NB4 (cell line): ENCODE measurements around the gene SKAP1.

ENCODE experiments used
- CTCF ChIP-seq: IDR thresholded peaks from one replicate; pipeline ENCODE4 v1.5.1; 2012; ENCODE audit warnings: low read depth, low read length
- MAX ChIP-seq: IDR thresholded peaks from 2 replicates; pipeline ENCODE4 v1.6.1; 2011; ENCODE audit warnings: low read depth, low read length
- MYC ChIP-seq: IDR thresholded peaks from 2 replicates; pipeline ENCODE4 v1.6.1; 2011; ENCODE audit warnings: low read depth, low read length
- POLR2A ChIP-seq: IDR thresholded peaks from 2 replicates; pipeline ENCODE4 v1.6.1; 2011; ENCODE audit warnings: mild to moderate bottlenecking; ENCODE audit not compliant: insufficient read length; ENCODE audit errors: extremely low read depth

DNA sequence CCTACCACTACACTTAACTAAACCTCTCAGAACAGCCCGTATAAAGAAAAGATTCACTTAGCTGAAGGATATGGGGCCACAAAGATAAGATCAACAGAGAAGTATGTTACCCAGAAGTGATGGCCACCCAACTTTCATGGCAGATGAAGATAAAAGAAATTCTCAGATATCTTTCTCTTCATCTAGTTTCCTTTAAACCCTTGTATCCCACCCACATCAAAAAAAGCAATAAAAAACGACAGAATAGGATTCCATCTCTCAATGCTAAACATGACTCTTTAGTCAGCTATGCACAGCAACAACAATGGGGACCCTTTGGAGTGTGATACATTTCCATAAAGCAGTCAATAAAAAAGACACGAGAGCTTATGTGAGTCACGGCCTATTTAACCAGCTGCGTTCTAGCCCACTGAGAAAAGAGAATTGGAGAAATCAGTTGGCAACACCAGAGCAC, 235.9 kb downstream of the SKAP1 start:
- TF ChIP-seq CTCF (no peak), POLR2A (no peak), MAX (no peak), MYC (no peak)
